ENCODE results near the gene SLC2A10.
A peak's percentile ranks its signal among the peaks of the same experiment; 100 is the strongest.

SLC2A10 gene

DNA sequence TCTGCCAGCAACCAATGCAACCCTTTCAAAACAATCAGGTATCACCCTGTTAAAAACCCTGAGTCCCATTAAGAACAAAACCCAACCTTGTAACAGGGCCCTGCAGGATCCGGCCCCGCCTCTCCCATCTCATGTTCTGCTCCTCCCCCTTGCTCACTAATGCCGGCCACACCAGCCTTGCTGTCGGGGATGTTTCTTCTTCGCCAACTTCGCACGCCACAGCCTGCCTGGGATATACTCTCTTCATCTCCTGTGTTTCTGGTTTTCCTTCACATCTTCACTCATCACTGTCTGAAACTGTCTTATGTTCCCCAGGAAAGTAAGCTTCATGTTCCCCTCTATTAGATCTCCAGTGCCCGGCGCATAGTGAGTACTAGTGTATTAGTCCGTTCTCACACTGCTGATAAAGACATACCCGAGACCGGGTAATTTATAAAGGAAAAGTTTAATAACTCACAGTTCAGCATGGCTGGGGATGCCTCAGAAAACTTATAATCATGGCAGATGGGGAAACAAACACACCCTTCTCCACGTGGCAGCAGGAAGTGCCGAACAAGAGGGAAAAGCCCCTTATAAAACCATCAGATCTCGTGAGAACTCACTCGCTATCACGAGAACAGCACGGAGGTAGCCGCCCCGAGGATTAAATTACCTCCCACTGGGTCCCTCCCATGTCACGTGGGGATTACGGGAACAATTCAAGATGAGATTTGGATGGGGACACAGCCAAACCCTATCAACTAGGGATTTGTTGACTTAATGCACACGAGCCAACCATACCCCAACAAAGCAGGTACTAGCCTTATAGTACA lies 25.3 kb upstream of the SLC2A10 start (continued):
- TF ChIP-seq KLF10 (tag by site-specific recombination; IDR thresholded peaks at IDR 0.05): no peak
- TF ChIP-seq, protein P1, sequence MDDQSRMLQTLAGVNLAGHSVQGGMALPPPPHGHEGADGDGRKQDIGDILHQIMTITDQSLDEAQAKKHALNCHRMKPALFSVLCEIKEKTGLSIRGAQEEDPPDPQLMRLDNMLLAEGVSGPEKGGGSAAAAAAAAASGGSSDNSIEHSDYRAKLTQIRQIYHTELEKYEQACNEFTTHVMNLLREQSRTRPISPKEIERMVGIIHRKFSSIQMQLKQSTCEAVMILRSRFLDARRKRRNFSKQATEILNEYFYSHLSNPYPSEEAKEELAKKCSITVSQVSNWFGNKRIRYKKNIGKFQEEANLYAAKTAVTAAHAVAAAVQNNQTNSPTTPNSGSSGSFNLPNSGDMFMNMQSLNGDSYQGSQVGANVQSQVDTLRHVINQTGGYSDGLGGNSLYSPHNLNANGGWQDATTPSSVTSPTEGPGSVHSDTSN (CRISPR knock-in tag; IDR thresholded peaks at IDR 0.05): no peak
- no peak for TF ChIP-seq ZNF654 (tag by site-specific recombination; IDR thresholded peaks at IDR 0.05; ENCODE audit: low read depth)
- TF ChIP-seq KLF8 (tag by site-specific recombination; IDR thresholded peaks at IDR 0.05): no peak
- no peak for TF ChIP-seq ZNF768 (tag by site-specific recombination; IDR thresholded peaks at IDR 0.05)
- no peak for TF ChIP-seq ZFP3 (tag by site-specific recombination; IDR thresholded peaks at IDR 0.05; ENCODE audit: low read depth)
- no peak for TF ChIP-seq ZNF426 (tag by site-specific recombination; IDR thresholded peaks at IDR 0.05)
- peak; percentile 33; the same call in 1 of the 2 replicates for TF ChIP-seq KLF1 (tag by site-specific recombination; IDR thresholded peaks at IDR 0.05)
- TF ChIP-seq YY2 (tag by site-specific recombination; IDR thresholded peaks at IDR 0.05): no peak
- TF ChIP-seq ZNF280D (tag by site-specific recombination; IDR thresholded peaks at IDR 0.05): no peak
- no peak for TF ChIP-seq ZNF266 (tag by site-specific recombination; IDR thresholded peaks at IDR 0.05; ENCODE audit: low read depth)
- peak; percentile 28; the same call in 1 of the 2 replicates for TF ChIP-seq ZBTB17 (tag by site-specific recombination; IDR thresholded peaks at IDR 0.05)

DNA sequence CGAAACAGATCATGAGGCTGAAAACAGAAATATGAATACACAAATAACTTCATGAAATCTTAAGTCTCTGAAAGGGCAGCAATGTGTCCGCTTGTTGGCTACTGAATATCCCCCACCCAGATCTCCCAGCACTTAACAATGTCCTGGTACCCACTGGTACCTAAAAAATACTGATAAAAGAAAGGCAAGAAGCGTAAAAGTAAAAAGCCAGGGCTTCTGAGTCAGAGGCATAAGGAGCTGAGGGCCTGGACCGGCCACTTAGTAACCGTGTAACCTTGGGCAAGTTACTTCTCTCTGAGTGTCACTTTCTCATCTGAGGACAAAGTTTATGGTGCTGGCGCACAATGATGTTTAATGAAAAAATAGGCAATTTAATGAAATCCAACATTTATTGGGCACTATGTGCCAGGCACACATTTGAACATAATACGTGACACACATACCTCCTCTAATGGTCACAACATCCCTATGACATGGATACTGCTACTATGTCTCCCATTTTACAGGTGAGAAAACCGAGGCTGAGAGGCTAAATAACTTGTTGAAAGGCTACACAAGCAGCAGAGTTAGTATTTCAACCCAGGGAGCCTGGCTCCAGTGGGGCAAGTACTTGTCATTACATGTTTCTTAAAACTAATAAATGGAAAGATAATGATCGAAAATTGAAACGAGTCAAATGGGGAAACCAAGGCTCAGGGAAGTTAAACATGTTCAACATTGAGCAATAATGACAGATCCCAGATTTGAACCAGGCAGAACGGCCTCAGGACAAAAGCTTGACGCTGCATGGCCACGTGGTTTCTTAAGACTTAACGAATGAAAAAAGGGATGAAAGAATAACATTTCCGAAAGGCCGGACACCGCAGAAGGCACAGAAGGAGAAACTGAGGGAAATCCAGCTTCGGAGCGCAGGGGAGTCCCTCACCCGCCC lies 21.0 kb upstream of the SLC2A10 start:
- Histone ChIP-seq H3K4me1 (ENCODE audit: control insufficient read depth, insufficient read depth, low read length) (no peaks in the 10 kb centered on the region), H3K9me3 (ENCODE audit: control insufficient read depth, insufficient read depth, low read depth, low read length) (no peaks in the 10 kb centered on the region), H3K27ac (ENCODE audit: extremely low read depth, low read depth, low read length) (peak overlapping the region; percentile 84), H3K4me3 (ENCODE audit: low read depth, low read length) (peak overlapping the region; percentile 87), H3K36me3 (ENCODE audit: control insufficient read depth in 2 of 2, insufficient read depth in 1 of 2, low read length in 2 of 2) (peaks cover 0 to 28% of the 10 kb centered on the region in 2 experiments; a peak in 1 of 3 replicates)
- POLR2A ChIA-PET: interaction anchor here (0.6 to 1.6 kb wide), 3 partner anchors 14 to 628 kb away, joined by 3 to 4 read pairs (median 3); no protein-coding TSS in a partner anchor
- CTCF ChIA-PET: interaction anchor here (0.5 to 1.8 kb wide), 5 partner anchors 12 to 674 kb away, joined by 3 to 5 read pairs (median 3); no protein-coding TSS in a partner anchor
- TF ChIP-seq MZF1 (tag by site-specific recombination; IDR thresholded peaks at IDR 0.05; ENCODE audit: borderline replicate concordance): peak; percentile 57; the same call in 1 of the 2 replicates
- no peak for TF ChIP-seq ZNF16 (tag by site-specific recombination; IDR thresholded peaks at IDR 0.05; ENCODE audit: low read depth)
- no peak for TF ChIP-seq ZNF791 (tag by site-specific recombination; IDR thresholded peaks at IDR 0.05)
- TF ChIP-seq ZNF366 (tag by site-specific recombination; conservative IDR thresholded peaks at IDR 0.05): 0 out of 2 replicates have a peak, but pooled peaks have one; percentile 18
- TF ChIP-seq ZNF423 (tag by site-specific recombination; IDR thresholded peaks at IDR 0.05): no peak
- no peak for TF ChIP-seq ZEB2 (tag by site-specific recombination; IDR thresholded peaks at IDR 0.05)
- TF ChIP-seq SCRT2 (tag by site-specific recombination; IDR thresholded peaks at IDR 0.05): peak; percentile 76
- TF ChIP-seq ZNF335 (tag by site-specific recombination; conservative IDR thresholded peaks at IDR 0.05): peak; percentile 75
- TF ChIP-seq ZNF184 (tag by site-specific recombination; IDR thresholded peaks at IDR 0.05): no peak
